Psoas muscle (tissue), 8 donors: Measurements from ENCODE around the gene CRYM. TPM values are rescaled to one million over a fixed set of nuclear protein-coding genes. Genes with fewer than 3 reads are reported as not detected.
"Not testable (repeated sequence)": the region's sequence is repeated elsewhere in the genome, so short reads cannot be mapped to it uniquely, and the experiment has no call there.

ENCODE experiments used
- ATAC-seq, 4 donors: fragments of 200-7000 bp; cut with Tn5 transposase; one replicate each; pipeline ENCODE4 v1.9.1; 2020; ENCODE audit warnings: moderate library complexity in 3 of 4, mild to moderate bottlenecking in 2 of 4
- DNase-seq, 2 donors: peaks; one replicate each; pipeline ENCODE4 v3.0.0-alpha.2; 2020
- H3K27ac ChIP-seq: fragments of 200-600 bp; one replicate; pipeline ENCODE4 v1.8.0; 2022
- H3K27me3 ChIP-seq, 3 donors: fragments of 200-600 bp in 1 of 3; one replicate each; pipeline versions ENCODE4 v1.6.1 to v1.8.0; 2013 to 2022; ENCODE audit warnings: low read length in 2 of 3, mild to moderate bottlenecking in 2 of 3, moderate library complexity in 1 of 3; ENCODE audit not compliant: insufficient read depth in 3 of 3
- H3K36me3 ChIP-seq, 2 donors: fragments of 200-600 bp in 1 of 2; one replicate each; pipeline versions ENCODE4 v1.6.1 to v1.8.0; 2013 to 2022; ENCODE audit warnings: low read depth in 1 of 2, mild to moderate bottlenecking in 1 of 2, moderate library complexity in 1 of 2; ENCODE audit not compliant: insufficient read depth in 1 of 2
- H3K4me1 ChIP-seq: fragments of 200-600 bp; one replicate; pipeline ENCODE4 v1.8.0; 2022
- H3K4me3 ChIP-seq: fragments of 200-600 bp; one replicate; pipeline ENCODE4 v1.8.0; 2022; ENCODE audit warnings: mild to moderate bottlenecking
- H3K9me3 ChIP-seq: fragments of 200-600 bp; one replicate; pipeline ENCODE4 v1.8.0; 2022
- CTCF ChIP-seq: fragments of 200-600 bp; IDR thresholded peaks from one replicate; pipeline ENCODE4 v1.8.0; 2022; ENCODE audit warnings: antibody characterized with exemption
- WGBS, 3 donors: extraction: QIAGEN DNeasy Blood & Tissue Kit; methylation state at CpG; one replicate each; pipeline versions ENCODE4 v1.1.6 to v1.1.7; 2013; 5-methylcytosine and 5-hydroxymethylcytosine counted together
- intact Hi-C, 2 donors: fragments of 100-400 bp; cut with DNase I; formaldehyde crosslinking; loops; one replicate each; pipeline versions ENCODE4 v1.11.0 to v1.14.2; 2022
- polyA plus RNA-seq, 3 donors: library from polyadenylated mRNA; stranded (reverse); fragments of 200-250 nt; gene quantifications; one replicate each; pipeline ENCODE4 v1.2.3, GENCODE V29; 2013
- total RNA-seq, 4 donors: library from RNA; stranded (reverse); fragmentation: NEBNext Ultra II Directional in 2 of 4; extraction: Animal tissue kit (Norgen Biotek cat#: 25700) in 2 of 4; gene quantifications; one replicate each; pipeline versions ENCODE4 v1.2.1 to v1.2.4, GENCODE V29; 2021 to 2023
- donor health status: healthy with polysubstance abuse.
- donor health status: DM: no; HTN: no; CAD: no; lungs with moderate emphysema.
- donor health status: Bipolar disorder and iron deficiency.
- donor health status: healthy.
- donor health status: DM: yes; HTN: yes; CAD: no.
- donor health status: DM: no; HTN: no; CAD: no.
- donor health status: DM: no; HTN: no; CAD: no.
- donor health status: DM: yes; HTN: yes; CAD: no.

CRYM gene
- total and polyA plus RNA-seq, 7 donors, result 0.25 to 33.4 (median 1.6) TPM

- 90 to 98% (median 95%) methylated on average over 6 of the region's 6 CpGs for WGBS, 3 donors
- H3K36me3 ChIP-seq, result no peaks in the 10 kb centered on the region
- intact Hi-C loops, result no loop called here
- peaks cover 0 to 4% (median 0%) of the 10 kb centered on the region in 3 donors for H3K27me3 ChIP-seq
- ATAC-seq (no peak), DNase-seq (no peak)
- no peaks in the 10 kb centered on the region for H3K4me1 ChIP-seq
- H3K9me3 ChIP-seq, result no peaks in the 10 kb centered on the region
- no peak overlapping the region for H3K4me3 ChIP-seq
- TF ChIP-seq CTCF, result no peak
- H3K27ac ChIP-seq, result no peak overlapping the region
Observed at GRCh38 chr16:21321736-21322135, 43.6 kb upstream of the CRYM start.

- TF ChIP-seq CTCF, result no peak
- Histone ChIP-seq H3K4me3 (no peak overlapping the region), H3K27ac (no peak overlapping the region), H3K9me3 (peaks cover 3% of the 10 kb centered on the region), H3K36me3 (no peaks in the 10 kb centered on the region), H3K27me3 (peaks cover 0 to 7% (median 0%) of the 10 kb centered on the region in 3 donors), H3K4me1 (no peaks in the 10 kb centered on the region)
- DNase-seq (no peak), ATAC-seq (no peak)
- WGBS, 3 donors, result 90 to 96% (median 93%) methylated on average over 1 of the region's 1 CpG
- intact Hi-C loops, result no loop called here
Observed at GRCh38 chr16:21314339-21314738, 36.2 kb upstream of the CRYM start.

GRCh38 chr16:21312863-21313372 lies 34.8 kb upstream of the CRYM start:
- DNase-seq, H3K27ac ChIP-seq, intact Hi-C loops, H3K4me3 ChIP-seq, H3K9me3 ChIP-seq, H3K27me3 ChIP-seq, ATAC-seq, H3K36me3 ChIP-seq, H3K4me1 ChIP-seq: not testable (repeated sequence)
- WGBS, 3 donors, result 95 to 96% (median 96%) methylated on average over 17 to 25 of the region's 25 CpGs

GRCh38 chr16:21312046-21312445 lies 34.0 kb upstream of the CRYM start:
- H3K4me1 ChIP-seq, H3K27ac ChIP-seq, H3K9me3 ChIP-seq, intact Hi-C loops, H3K36me3 ChIP-seq, H3K27me3 ChIP-seq, DNase-seq, H3K4me3 ChIP-seq, ATAC-seq: not testable (repeated sequence)
- 43 to 57% (median 54%) methylated on average over 17 to 18 of the region's 18 CpGs for WGBS, 3 donors

GRCh38 chr16:21306712-21307111 lies 28.6 kb upstream of the CRYM start:
- H3K4me3 ChIP-seq, H3K36me3 ChIP-seq, DNase-seq, intact Hi-C loops, H3K27me3 ChIP-seq, H3K4me1 ChIP-seq, ATAC-seq, H3K27ac ChIP-seq, H3K9me3 ChIP-seq: not testable (repeated sequence)
- 94 to 96% (median 96%) methylated on average over 5 of the region's 5 CpGs for WGBS, 3 donors

GRCh38 chr16:21302898-21303528 lies 24.9 kb upstream of the CRYM start:
- Histone ChIP-seq H3K4me1 (peaks cover 8% of the 10 kb centered on the region), H3K4me3 (no peak overlapping the region), H3K27ac (no peak overlapping the region), H3K9me3 (no peaks in the 10 kb centered on the region), H3K36me3 (no peaks in the 10 kb centered on the region), H3K27me3 (peaks cover 0 to 4% (median 0%) of the 10 kb centered on the region in 3 donors)
- intact Hi-C loops, result loop anchor here in 1 of 2 donors (5.0 kb wide), 1 partner anchor 116 kb away; no protein-coding TSS in a partner anchor
- DNase-seq (no peak), ATAC-seq (no peak)
- WGBS, 3 donors, result 71 to 78% (median 72%) methylated on average over 4 of the region's 4 CpGs
- TF ChIP-seq CTCF, result no peak
